Aorta (tissue), 5 donors: ENCODE data around the gene TMEM170A. TPM values are rescaled to one million over a fixed set of nuclear protein-coding genes. Genes with fewer than 3 reads are reported as not detected.

Experiments
- ATAC-seq: fragments of 200-7000 bp; cut with Tn5 transposase; one replicate; pipeline ENCODE4 v1.9.1; 2022; ENCODE audit warnings: moderate library complexity; ENCODE audit not compliant: low FRiP score
- DNase-seq, 2 donors: peaks; one replicate each; pipeline ENCODE4 v3.0.0-alpha.2; 2020
- H3K27ac ChIP-seq, 2 donors: one replicate each; pipeline ENCODE4 v1.5.1; 2013; ENCODE audit warnings: low read length in 2 of 2, mild to moderate bottlenecking in 2 of 2, moderate library complexity in 2 of 2, control low read depth in 1 of 2, inconsistent platforms in 1 of 2, low read depth in 1 of 2
- H3K27me3 ChIP-seq, 2 donors: one replicate each; pipeline ENCODE4 v1.6.1; 2013; ENCODE audit warnings: control low read depth in 1 of 2, low read length in 1 of 2, mild to moderate bottlenecking in 1 of 2, moderate library complexity in 1 of 2; ENCODE audit not compliant: insufficient read depth in 2 of 2, control insufficient read depth in 1 of 2
- H3K36me3 ChIP-seq, 2 donors: one replicate each; pipeline ENCODE4 v1.6.1; 2013; ENCODE audit warnings: control low read depth in 1 of 2, low read length in 1 of 2, mild to moderate bottlenecking in 1 of 2; ENCODE audit not compliant: insufficient read depth in 2 of 2, control insufficient read depth in 1 of 2
- H3K4me1 ChIP-seq, 2 donors: one replicate each; pipeline ENCODE4 v1.6.1; 2013; ENCODE audit warnings: low read length in 2 of 2, control low read depth in 1 of 2, mild to moderate bottlenecking in 1 of 2, moderate library complexity in 1 of 2; ENCODE audit not compliant: insufficient read depth in 2 of 2, control insufficient read depth in 1 of 2
- H3K4me3 ChIP-seq, 2 donors: one replicate each; pipeline ENCODE4 v1.5.1; 2013; ENCODE audit warnings: low read length in 2 of 2, control low read depth in 1 of 2, mild to moderate bottlenecking in 1 of 2
- H3K9me3 ChIP-seq: one replicate; pipeline ENCODE4 v1.6.1; 2013; ENCODE audit warnings: mild to moderate bottlenecking, low read length; ENCODE audit not compliant: control insufficient read depth
- WGBS, 2 donors: extraction: QIAGEN DNeasy Blood & Tissue Kit; methylation state at CpG; one replicate each; pipeline ENCODE4 v1.1.7; 2013; 5-methylcytosine and 5-hydroxymethylcytosine counted together
- intact Hi-C, 2 donors: fragments of 100-400 bp; cut with DNase I; formaldehyde crosslinking; loops; one replicate each; pipeline versions ENCODE4 v1.14.2 to v1.15.0; 2022
- polyA plus RNA-seq, 2 donors: library from polyadenylated mRNA; stranded (reverse); fragments of 200-250 nt; gene quantifications; one replicate each; pipeline ENCODE4 v1.2.3, GENCODE V29; 2013
- total RNA-seq, 2 donors: library from RNA; stranded (reverse); fragmentation: NEBNext Ultra II Directional; extraction: Animal tissue kit (Norgen Biotek cat#: 25700); gene quantifications; one replicate each; pipeline ENCODE4 v1.2.1, GENCODE V29; 2021
- donor health status: healthy with polysubstance abuse.
- donor health status: Bipolar disorder and iron deficiency.
- donor health status: DM: no; HTN: no; CAD: no.
- donor health status: DM: no; HTN: no; CAD: no.
- donor health status: DM: yes; HTN: yes; CAD: no.

Gene TMEM170A
- total and polyA plus RNA-seq, 4 donors, result 4.2 to 21.5 (median 13.1) TPM

GRCh38 chr16:75402159-75402820 lies 62.2 kb downstream of the TMEM170A start:
- no peaks in the 10 kb centered on the region for H3K27me3 ChIP-seq
- no peaks in the 10 kb centered on the region for H3K9me3 ChIP-seq
- peaks cover 0 to 3% of the 10 kb centered on the region in 2 donors for H3K4me1 ChIP-seq
- DNase-seq, result no peak
- ATAC-seq, result peak; percentile 75
- H3K27ac ChIP-seq, result peak overlapping the region in 1 of 2 donors; percentile 98
- H3K4me3 ChIP-seq, result no peak overlapping the region
- intact Hi-C loops, result loop anchor here (2.0 to 5.0 kb wide), 2 partner anchors 163 to 165 kb away; no protein-coding TSS in a partner anchor
- no peaks in the 10 kb centered on the region for H3K36me3 ChIP-seq
- WGBS, 2 donors, result 3 to 4% methylated on average over 2 of the region's 2 CpGs

DNA sequence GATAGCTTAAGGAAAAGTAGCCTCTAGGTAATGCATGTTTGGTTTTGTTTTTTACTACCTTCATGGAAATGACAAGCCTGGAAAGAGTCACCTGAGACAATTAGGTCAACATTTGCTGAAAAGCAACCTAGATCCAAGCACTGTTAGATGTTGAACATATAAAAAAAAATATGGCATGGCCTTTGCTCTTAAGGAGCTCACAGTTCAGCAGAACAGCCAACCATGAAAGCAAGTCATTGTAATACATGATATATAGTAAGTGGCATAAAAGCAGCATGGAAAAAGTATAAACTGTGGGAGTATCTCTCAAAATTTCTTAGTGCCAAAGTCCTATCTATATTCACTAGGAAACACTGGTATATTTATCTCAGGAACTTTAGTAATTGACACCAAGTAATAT lies 62.8 kb downstream of the TMEM170A start:
- intact Hi-C loops, result loop anchor here (2.0 to 5.0 kb wide), 2 partner anchors 163 to 164 kb away; no protein-coding TSS in a partner anchor
- Histone ChIP-seq H3K27me3 (no peaks in the 10 kb centered on the region), H3K4me3 (no peak overlapping the region), H3K9me3 (no peaks in the 10 kb centered on the region), H3K27ac (peak overlapping the region; percentile 2 to 98), H3K4me1 (peaks cover 0 to 3% of the 10 kb centered on the region in 2 donors), H3K36me3 (no peaks in the 10 kb centered on the region)
- ATAC-seq (no peak), DNase-seq (no peak)

DNA sequence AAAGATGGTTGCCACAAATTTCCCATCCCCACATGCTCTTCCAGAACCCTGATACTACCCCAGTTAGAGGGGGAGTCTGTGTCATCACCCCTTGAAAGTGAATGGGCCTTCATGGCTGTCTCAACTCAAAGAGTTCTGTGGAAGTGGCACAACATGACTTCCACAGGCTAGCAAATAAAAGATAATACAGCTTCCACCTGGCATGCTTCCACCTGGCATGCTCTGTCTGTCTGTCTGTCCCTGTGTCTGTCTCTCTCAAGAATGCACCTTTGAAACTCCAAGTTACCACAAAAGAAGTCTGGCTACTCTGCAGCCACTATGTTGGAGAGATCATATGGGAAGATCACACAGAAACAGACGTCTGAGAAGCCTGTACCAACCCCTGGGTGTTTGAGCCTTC lies 66.2 kb downstream of the TMEM170A start:
- Histone ChIP-seq H3K9me3 (no peaks in the 10 kb centered on the region), H3K4me1 (peaks cover 0 to 5% of the 10 kb centered on the region in 2 donors), H3K27ac (peak overlapping the region; percentile 30 to 68), H3K4me3 (no peak overlapping the region), H3K27me3 (no peaks in the 10 kb centered on the region), H3K36me3 (no peaks in the 10 kb centered on the region)
- no peak for ATAC-seq
- WGBS, 2 donors, result 36 to 50% methylated on average over 1 of the region's 1 CpG
- intact Hi-C loops, result no loop called here
- no peak for DNase-seq

- H3K36me3 ChIP-seq, result peaks cover 0 to 2% of the 10 kb centered on the region in 2 donors
- H3K27ac ChIP-seq, result peak overlapping the region in 1 of 2 donors; percentile 56
- 37% methylated on average over 5 of the region's 5 CpGs for WGBS, 2 donors
- no peak for DNase-seq
- H3K9me3 ChIP-seq, result no peaks in the 10 kb centered on the region
- H3K4me1 ChIP-seq, result peaks cover 9 to 11% of the 10 kb centered on the region in 2 donors
- intact Hi-C loops, result no loop called here
- ATAC-seq, result no peak
- no peak overlapping the region for H3K4me3 ChIP-seq
- no peaks in the 10 kb centered on the region for H3K27me3 ChIP-seq
Measured at GRCh38 chr16:75394941-75395340, 69.5 kb downstream of the TMEM170A start.

Other genes with a start within 250 kb of the TMEM170A start
- gene CTRB1, start 245.7 kb downstream of the TMEM170A start, total RNA-seq, result 1 to 10 TPM; 3.4 to 6.8 TPM
- 10 to 100 TPM in 1 of 2 donors, 1 to 10 TPM in 1; 5.7 to 17.4 TPM for gene CTRB1, start 245.7 kb downstream of the TMEM170A start, polyA plus RNA-seq
- gene BCAR1, start 213.1 kb downstream of the TMEM170A start, total RNA-seq, result 100 to 1,000 TPM; 125 to 140 TPM
- 10 to 100 TPM; 28.7 to 56.3 TPM for gene BCAR1, start 213.1 kb downstream of the TMEM170A start, polyA plus RNA-seq
- 10 to 100 TPM; 55.9 to 59.1 TPM for gene CFDP1, start 31.2 kb downstream of the TMEM170A start, total RNA-seq
- 100 to 1,000 TPM in 1 of 2 donors, 10 to 100 TPM in 1; 52.8 to 111 TPM for gene CFDP1, start 31.2 kb downstream of the TMEM170A start, polyA plus RNA-seq
- 1 to 10 TPM; 2.4 to 6.0 TPM for gene CHST6, start 30.8 kb upstream of the TMEM170A start, total RNA-seq
- gene CHST6, start 30.8 kb upstream of the TMEM170A start, polyA plus RNA-seq, result under 1 TPM; 0.49 to 0.88 TPM
- gene CHST5, start 71.4 kb upstream of the TMEM170A start, total RNA-seq, result not detected
- gene CHST5, start 71.4 kb upstream of the TMEM170A start, polyA plus RNA-seq, result 1 to 10 TPM in 1 of 2 donors, under 1 TPM in 1; 0.97 to 1.5 TPM
- 10 to 100 TPM in 1 of 2 donors, 1 to 10 TPM in 1; 6.8 to 10.3 TPM for gene TMEM231, start 91.6 kb upstream of the TMEM170A start, total RNA-seq
- 10 to 100 TPM in 1 of 2 donors, 1 to 10 TPM in 1; 2.3 to 11.0 TPM for gene TMEM231, start 91.6 kb upstream of the TMEM170A start, polyA plus RNA-seq
- 100 to 1,000 TPM; 106 to 154 TPM for gene GABARAPL2, start 101.7 kb upstream of the TMEM170A start, total RNA-seq
- 100 to 1,000 TPM; 198 to 237 TPM for gene GABARAPL2, start 101.7 kb upstream of the TMEM170A start, polyA plus RNA-seq
- gene ADAT1, start 158.6 kb upstream of the TMEM170A start, total RNA-seq, result 10 to 100 TPM; 25.4 to 44.0 TPM
- gene ADAT1, start 158.6 kb upstream of the TMEM170A start, polyA plus RNA-seq, result 10 to 100 TPM in 1 of 2 donors, 1 to 10 TPM in 1; 7.5 to 19.2 TPM
- 10 to 100 TPM; 60.4 to 69.8 TPM for gene KARS1, start 183.0 kb upstream of the TMEM170A start, total RNA-seq
- 10 to 100 TPM; 64.4 to 73.2 TPM for gene KARS1, start 183.0 kb upstream of the TMEM170A start, polyA plus RNA-seq
- gene TERF2IP, start 183.1 kb upstream of the TMEM170A start, total RNA-seq, result 10 to 100 TPM; 59.5 to 66.3 TPM
- 10 to 100 TPM; 46.5 to 78.3 TPM for gene TERF2IP, start 183.1 kb upstream of the TMEM170A start, polyA plus RNA-seq
- not detected for gene CPHXL2, start 212.3 kb upstream of the TMEM170A start, total RNA-seq
- not detected for gene CPHXL2, start 212.3 kb upstream of the TMEM170A start, polyA plus RNA-seq
- not detected for gene DUXB, start 236.8 kb upstream of the TMEM170A start, total RNA-seq
- gene DUXB, start 236.8 kb upstream of the TMEM170A start, polyA plus RNA-seq, result not detected